ENCODE measurements around the gene CATSPER1. TPM values are rescaled to one million over a fixed set of nuclear protein-coding genes. Genes with fewer than 3 reads are reported as not detected.

Gene CATSPER1
- total and polyA plus RNA-seq, 2 of the 8 experiments (the other 6 are each of a cell fraction or from before 2014, with no cell fraction given), result not detected

GRCh38 chr11:66061268-66061667 lies 35.0 kb upstream of the CATSPER1 start:
- no peak overlapping the region for H3K9ac ChIP-seq (replicated peaks in 1 of 4; ENCODE audit: extremely low read depth in 1 of 4, low read depth in 3 of 4, low read length in 3 of 4)
- no peaks in the 10 kb centered on the region for H3K4me1 ChIP-seq (replicated peaks in 1 of 4; ENCODE audit: control insufficient read depth in 3 of 4, insufficient read depth in 4 of 4, low read length in 3 of 4)
- WGBS, 2 experiments (ENCODE audit: extremely low coverage in 1 of 2, insufficient coverage in 1 of 2, insufficient read length in 1 of 2, insufficient replicate concordance in 2 of 2, low coverage in 1 of 2, low lambda C conversion rate in 2 of 2, missing lambda C conversion rate in 1 of 2), result 90% methylated on average over 6 of the region's 6 CpGs; no CpG with 5 or more reads in 1 of the 2 experiments
- H3K9me3 ChIP-seq (ENCODE audit: insufficient read depth in 2 of 2, low read depth in 1 of 2, low read length in 1 of 2), result no peaks in the 10 kb centered on the region
- H3K4ac ChIP-seq (replicated peaks; ENCODE audit: insufficient read length, low read depth, low read length), result no peak overlapping the region
- no peak overlapping the region for H3K14ac ChIP-seq (ENCODE audit: insufficient read length)
- no peaks in the 10 kb centered on the region for H3K27me3 ChIP-seq (replicated peaks in 1 of 4; ENCODE audit: control insufficient read depth in 3 of 4, extremely low read depth in 1 of 4, insufficient read depth in 3 of 4, low read length in 3 of 4)
- H2BK5ac ChIP-seq (ENCODE audit: low read depth, low read length), result no peak overlapping the region
- CTCF ChIA-PET (ENCODE audit: partially characterized antibody), result interaction anchor here (8.8 kb wide), 1 partner anchor 6 kb away, joined by 144 read pairs; the partner anchor contains the start of genes GAL3ST3 and SF3B2
- no peaks in the 10 kb centered on the region for H3K79me1 ChIP-seq (ENCODE audit: low read depth, low read length)
- H2AK5ac ChIP-seq (ENCODE audit: low read depth, low read length), result no peak overlapping the region
- H3K27ac ChIP-seq (ENCODE audit: low read depth, low read length), result no peak overlapping the region
- no peak overlapping the region for H2BK12ac ChIP-seq (ENCODE audit: low read depth, low read length)
- no peak overlapping the region for H4K8ac ChIP-seq (ENCODE audit: extremely low read depth, insufficient read depth, low read length)
- FAIRE-seq, result no peak
- no peak overlapping the region for H2BK20ac ChIP-seq (ENCODE audit: low read length)
- H3K36me3 ChIP-seq (ENCODE audit: control insufficient read depth in 2 of 4, insufficient read depth in 4 of 4, low read length in 3 of 4), result peaks cover 56 to 94% (median 79%) of the 10 kb centered on the region in 4 experiments
- H4K20me1 ChIP-seq (replicated peaks in 1 of 2; ENCODE audit: control insufficient read depth in 1 of 2, insufficient read depth in 2 of 2, low read length in 2 of 2), result peaks cover 0 to 7% of the 10 kb centered on the region in 2 experiments
- no peak overlapping the region for H2AFZ ChIP-seq (ENCODE audit: low read length)
- H3K79me2 ChIP-seq (ENCODE audit: control insufficient read depth in 1 of 2, insufficient read depth in 2 of 2, low read length in 2 of 2), result no peaks in the 10 kb centered on the region
- no peak overlapping the region for H3K18ac ChIP-seq (ENCODE audit: extremely low read depth, low read length)
- H4K91ac ChIP-seq (replicated peaks; ENCODE audit: insufficient read length, low read length), result no peak overlapping the region
- POLR2A ChIA-PET (ENCODE audit: partially characterized antibody), result interaction anchor here (0.6 to 13.4 kb wide), 5 partner anchors 6 to 215 kb away, joined by 3 to 150 read pairs (median 4); partner anchors contain the start of genes PACS1 and SF3B2
- H3K23me2 ChIP-seq (ENCODE audit: low read depth, low read length), result no peaks in the 10 kb centered on the region
- no peak for DNase-seq (ENCODE audit: low read depth in 1 of 2, low spot score in 2 of 2)
- H3K23ac ChIP-seq (ENCODE audit: insufficient read length), result no peak overlapping the region
- no peak overlapping the region for H3K56ac ChIP-seq (replicated peaks; ENCODE audit: insufficient read length, low read depth, low read length)
- H2BK120ac ChIP-seq (replicated peaks; ENCODE audit: low read depth, low read length), result no peak overlapping the region
- no peak overlapping the region for H4K5ac ChIP-seq (ENCODE audit: insufficient read length, low read depth, low read length)
- no peak overlapping the region for H3K4me2 ChIP-seq (ENCODE audit: insufficient read depth in 1 of 2, low read depth in 2 of 2, low read length in 2 of 2)
- H2BK15ac ChIP-seq (ENCODE audit: low read length), result no peak overlapping the region
- H3K4me3 ChIP-seq (ENCODE audit: extremely low read depth in 1 of 4, insufficient read depth in 2 of 4, low read depth in 3 of 4, low read length in 4 of 4), result no peak overlapping the region
- TF ChIP-seq JUND (IDR thresholded peaks at IDR 0.05; ENCODE audit: low read length), result no peak
- no peak for TF ChIP-seq RNF2 (IDR thresholded peaks at IDR 0.05; ENCODE audit: borderline replicate concordance, low read depth, low read length, missing control alignments, poor library complexity, severe bottlenecking)
- no peak for TF ChIP-seq YY1 (IDR thresholded peaks at IDR 0.05; ENCODE audit: low read depth, low read length)
- TF ChIP-seq ASH2L (IDR thresholded peaks at IDR 0.05; ENCODE audit: low read length), result no peak
- no peak for TF ChIP-seq CBX5 (IDR thresholded peaks at IDR 0.05; ENCODE audit: low read depth, low read length)
- TF ChIP-seq EGR1 (IDR thresholded peaks at IDR 0.05; ENCODE audit: borderline replicate concordance, low read depth, low read length), result no peak
- no peak for TF ChIP-seq GABPA (IDR thresholded peaks at IDR 0.05; ENCODE audit: borderline replicate concordance, insufficient read depth, low read length)
- no peak for TF ChIP-seq KDM1A (IDR thresholded peaks at IDR 0.05; ENCODE audit: borderline replicate concordance, low read length)
